ENCODE measurements around the gene VEGFB.

VEGFB gene

DNA sequence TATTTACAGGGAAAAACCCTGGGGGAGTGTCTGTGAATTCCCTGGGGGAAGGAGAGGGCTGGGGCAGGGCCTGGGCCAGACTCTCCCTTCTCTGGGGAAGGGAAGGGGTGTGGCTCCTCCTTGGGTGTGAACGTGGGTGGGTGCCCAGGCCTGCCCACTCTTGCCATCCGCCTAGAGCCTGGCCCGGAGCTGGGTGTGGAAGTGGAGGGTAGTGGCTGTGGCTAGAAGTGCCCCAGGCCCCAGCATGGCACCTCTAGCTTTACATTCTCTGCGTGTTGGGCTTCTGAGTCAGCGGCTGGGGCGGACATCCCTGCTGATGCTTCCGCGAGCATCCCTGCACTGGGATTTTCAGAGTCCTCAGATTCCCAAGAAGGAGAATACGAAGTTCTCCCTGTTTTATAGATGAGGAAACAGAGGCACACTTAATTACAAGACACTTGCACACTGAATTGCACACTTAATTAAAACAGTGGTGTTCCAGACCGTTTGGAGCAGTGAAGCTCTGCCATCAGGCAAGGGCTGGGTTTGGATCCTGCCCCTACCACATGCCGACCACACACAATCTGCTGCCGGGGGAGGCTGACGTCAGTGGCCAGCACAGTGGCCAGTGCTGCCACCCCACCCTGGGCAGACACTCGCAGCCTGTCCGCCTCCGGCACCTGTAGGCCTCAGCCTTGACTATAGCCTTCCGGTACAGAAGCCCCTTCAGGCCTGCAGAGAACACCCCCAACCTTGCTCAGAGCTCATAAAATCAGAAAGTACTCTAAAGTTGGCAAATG is 42.5 kb downstream of the VEGFB start:
- DNase-seq (ENCODE audit: extremely low read depth in 1 of 2, low read depth in 1 of 2), result no peak

DNA sequence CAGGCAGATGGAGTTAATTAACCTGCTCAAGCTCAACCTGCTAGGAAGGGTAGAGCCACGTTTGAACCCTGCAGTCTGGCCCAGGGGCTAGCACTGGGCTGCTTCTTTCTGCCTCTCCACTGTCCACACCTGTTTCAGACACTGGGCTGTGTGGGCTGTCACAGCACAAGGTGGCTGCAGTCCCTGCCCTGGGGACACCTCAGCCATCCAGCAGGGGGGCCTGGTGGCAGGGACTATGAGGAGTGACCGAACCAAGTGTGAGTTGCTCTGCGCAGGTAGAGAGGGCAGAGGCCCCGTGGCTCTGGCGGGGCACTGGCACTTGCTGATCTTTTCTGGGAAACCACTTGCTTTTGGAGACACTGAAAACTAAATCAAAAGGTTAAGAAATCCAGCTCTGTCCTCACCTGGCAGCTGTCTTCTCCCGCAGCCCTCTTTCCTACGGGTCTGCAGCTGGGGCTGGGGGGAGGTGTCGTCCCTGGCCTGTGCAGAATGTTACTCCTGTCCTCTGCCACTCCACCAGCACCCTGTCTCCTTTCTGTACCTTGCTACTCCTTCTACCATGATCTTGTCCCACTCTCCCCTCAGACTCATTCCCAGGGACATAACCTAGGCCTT is 44.3 kb downstream of the VEGFB start:
- no peak for DNase-seq (ENCODE audit: extremely low read depth in 1 of 2, low read depth in 1 of 2)

GRCh38 chr11:64281957-64282770 is 47.8 kb downstream of the VEGFB start:
- no peak for DNase-seq (ENCODE audit: extremely low read depth in 1 of 2, low read depth in 1 of 2)

GRCh38 chr11:64283092-64283491 is 48.7 kb downstream of the VEGFB start:
- DNase-seq (ENCODE audit: extremely low read depth in 1 of 2, low read depth in 1 of 2), result no peak

DNA sequence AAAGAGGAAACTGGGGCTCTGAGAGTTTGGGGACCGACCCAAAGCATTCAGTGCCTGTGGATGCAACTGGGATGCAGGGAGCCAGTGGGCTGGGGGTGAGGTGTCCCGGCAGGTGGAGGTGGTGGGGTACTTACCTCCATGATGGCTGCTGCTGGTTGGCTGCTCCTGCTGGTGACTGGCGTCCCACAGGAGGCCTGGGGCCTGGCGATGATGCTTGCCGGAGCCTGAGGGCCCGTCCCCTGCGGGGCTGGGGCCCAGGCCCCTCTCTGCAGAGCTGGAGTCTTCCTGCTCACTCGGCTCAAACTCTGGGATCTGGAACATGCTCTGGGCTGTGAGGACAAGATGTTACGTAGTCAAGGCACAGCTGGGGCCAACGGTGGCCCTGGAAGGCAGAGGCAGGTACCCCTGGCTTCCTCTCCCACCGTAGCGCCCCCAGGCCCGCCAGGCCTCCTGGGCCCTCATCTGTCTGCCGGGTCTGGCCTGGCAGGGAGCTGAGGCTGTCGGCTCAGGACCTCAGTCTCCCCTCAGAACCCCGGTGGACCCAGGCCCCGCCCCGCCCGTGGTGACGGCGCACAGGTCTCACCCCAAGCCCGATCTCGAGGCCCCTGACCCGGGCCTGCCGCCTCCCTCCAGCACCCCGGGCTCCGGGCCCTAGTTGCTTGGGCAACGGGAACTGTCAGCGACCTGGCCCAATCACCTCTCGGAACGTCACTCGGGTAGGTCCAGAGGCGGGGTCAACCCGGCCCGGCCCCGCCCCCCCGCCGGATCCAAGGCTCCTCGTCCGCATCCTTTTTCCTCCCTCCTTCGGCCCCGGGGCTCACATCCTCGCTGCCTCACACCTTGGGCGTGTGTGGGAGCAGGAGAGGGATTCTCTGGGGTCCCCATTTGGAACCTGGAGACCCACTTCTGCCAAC is 49.9 kb downstream of the VEGFB start, which contains the start of gene BAD:
Gene BAD, minus strand, starts transcription at position 618 of the 914 bp plus-strand sequence. Its CDS starts 297 bp downstream, at position 321.
- DNase-seq (ENCODE audit: extremely low read depth in 1 of 2, low read depth in 1 of 2), result peak; percentile 70 to 89

- DNase-seq (ENCODE audit: extremely low read depth in 1 of 2, low read depth in 1 of 2), result peak; percentile 71 to 92
Measured at GRCh38 chr11:64284962-64285884, 50.8 kb downstream of the VEGFB start, which contains the start of gene GPR137. Gene GPR137, plus strand, starts transcription at chr11:64285848. Its CDS starts 677 bp downstream, at chr11:64286525.

DNA sequence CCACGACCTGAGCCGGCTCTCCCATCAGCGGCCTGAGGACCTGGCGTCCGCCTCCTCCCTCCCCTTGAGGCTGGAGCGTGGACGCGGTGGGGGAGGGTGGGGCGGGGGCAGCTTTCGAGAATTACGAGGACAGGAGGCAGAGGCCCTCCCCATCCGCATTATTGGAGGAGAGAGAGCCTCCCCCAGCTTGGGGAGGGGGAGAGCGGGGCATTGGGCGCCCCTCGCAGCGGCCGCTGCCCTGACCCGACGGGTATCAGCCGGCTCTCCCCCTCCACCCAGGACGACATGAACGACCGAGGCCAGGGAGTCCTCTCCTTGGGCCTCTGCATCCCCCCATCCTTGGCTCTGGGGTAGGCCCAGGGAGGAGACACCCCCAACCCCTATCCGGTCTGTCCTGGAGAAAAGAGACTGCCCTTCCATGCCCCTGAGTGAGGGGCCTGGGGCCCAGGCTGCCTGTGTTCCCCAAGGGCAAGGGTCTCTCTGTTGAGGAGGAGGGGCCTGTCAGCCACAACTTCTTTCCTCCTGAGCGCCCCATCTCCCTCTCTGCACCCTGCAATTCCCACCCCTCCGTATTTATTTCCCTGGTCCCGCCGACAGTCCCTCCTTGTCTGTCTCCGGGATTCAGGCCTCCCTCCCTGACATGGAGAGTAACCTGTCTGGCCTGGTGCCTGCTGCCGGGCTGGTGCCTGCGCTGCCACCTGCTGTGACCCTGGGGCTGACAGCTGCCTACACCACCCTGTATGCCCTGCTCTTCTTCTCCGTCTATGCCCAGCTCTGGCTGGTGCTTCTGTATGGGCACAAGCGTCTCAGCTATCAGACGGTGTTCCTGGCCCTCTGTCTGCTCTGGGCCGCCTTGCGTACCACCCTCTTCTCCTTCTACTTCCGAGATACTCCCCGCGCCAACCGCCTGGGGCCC is 51.8 kb downstream of the VEGFB start:
- DNase-seq (ENCODE audit: extremely low read depth in 1 of 2, low read depth in 1 of 2), result no peak

- DNase-seq (ENCODE audit: extremely low read depth in 1 of 2, low read depth in 1 of 2), result no peak
Measured at GRCh38 chr11:64286801-64287159, 52.4 kb downstream of the VEGFB start.

GRCh38 chr11:64287676-64288352 is 53.4 kb downstream of the VEGFB start:
- no peak for DNase-seq (ENCODE audit: extremely low read depth in 1 of 2, low read depth in 1 of 2)

DNA sequence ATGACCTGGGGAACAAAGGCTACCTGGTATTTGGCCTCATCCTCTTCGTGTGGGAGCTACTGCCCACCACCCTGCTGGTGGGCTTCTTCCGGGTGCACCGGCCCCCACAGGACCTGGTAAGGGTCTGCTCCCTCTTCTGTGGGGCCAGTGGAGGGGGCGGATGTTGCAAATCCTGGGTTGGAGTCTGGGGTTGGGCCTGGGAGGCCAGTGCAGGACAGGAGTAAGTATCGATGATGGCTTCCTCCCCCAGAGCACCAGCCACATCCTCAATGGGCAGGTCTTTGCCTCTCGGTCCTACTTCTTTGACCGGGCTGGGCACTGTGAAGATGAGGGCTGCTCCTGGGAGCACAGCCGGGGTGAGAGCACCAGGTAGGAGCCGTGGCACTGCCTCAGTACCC is 54.0 kb downstream of the VEGFB start:
- DNase-seq (ENCODE audit: extremely low read depth in 1 of 2, low read depth in 1 of 2), result no peak
